HepG2 (cell line): Measurements from ENCODE around the gene LOXL3. TPM values are rescaled to one million over a fixed set of nuclear protein-coding genes. Genes with fewer than 3 reads are reported as not detected.
A peak's percentile ranks its signal among the peaks of the same experiment; 100 is the strongest.

Experiments
- ATAC-seq: fragments of 200-7000 bp; cut with Tn5 transposase; 3 replicates; pipeline ENCODE4 v1.9.1; 2020; ENCODE audit warnings: mild to moderate bottlenecking, moderate library complexity
- BruUV-seq: library from RNA; stranded (reverse); fragments of 400-500 nt; replicated peaks from 2 replicates; lab custom pipeline; 2021; lab: Mats Ljungman, UMichigan
- CTCF ChIA-PET: fragments of 300-600 bp; formaldehyde crosslinking; extraction: SDS; loops from one replicate; lab custom pipeline; 2021; ENCODE audit warnings: low total read pairs, inconsistent platforms, low intra/inter-chr PET ratio; lab: Yijun Ruan, JAX
- POLR2A ChIA-PET: fragments of 350-600 bp; sonication (Branson Sonifier 250); formaldehyde crosslinking; loops from one replicate; lab custom pipeline; 2020; ENCODE audit warnings: antibody characterized with exemption, inconsistent platforms; lab: Yijun Ruan, JAX
- DNase-seq: peaks from one replicate; pipeline ENCODE4 v3.0.0-alpha.2; 2015; ENCODE audit warnings: low spot score
- FAIRE-seq: peaks from 3 replicates; lab custom pipeline; 2011; peaks lifted over from hg19 to GRCh38; lab: Jason Lieb, UNC
- H2AFZ ChIP-seq: one replicate; pipeline ENCODE4 v1.6.1; 2011; ENCODE audit warnings: low read length, inconsistent platforms
- H3K27ac ChIP-seq: fragments of 300-600 bp; 3 replicates; pipeline ENCODE4 v1.8.0; 2011; ENCODE audit warnings: mixed run types, mild to moderate bottlenecking, mixed read lengths, low read length, inconsistent platforms; ENCODE audit not compliant: insufficient read depth; ENCODE audit errors: extremely low read length
- H3K27me3 ChIP-seq, 2 experiments: fragments of 200-600 bp in 1 of 2; 2 replicates in 1 of 2; 3 replicates in 1 of 2; pipeline versions ENCODE4 v1.6.0 to v1.8.0; 2011; ENCODE audit warnings: low read length in 2 of 2, mild to moderate bottlenecking in 2 of 2, moderate library complexity in 2 of 2, inconsistent platforms in 1 of 2; ENCODE audit not compliant: insufficient read depth in 2 of 2, control insufficient read depth in 1 of 2
- H3K36me3 ChIP-seq, 2 experiments: fragments of 200-600 bp in 1 of 2; replicated peaks in 1 of 2; 2 replicates in 1 of 2; 3 replicates in 1 of 2; pipeline versions ENCODE4 v1.5.1 to v1.8.0; 2011; ENCODE audit warnings: low read length in 2 of 2, inconsistent platforms in 1 of 2; ENCODE audit not compliant: insufficient read depth in 2 of 2, control insufficient read depth in 1 of 2
- H3K4me1 ChIP-seq: 2 replicates; pipeline ENCODE4 v1.5.1; 2012; ENCODE audit warnings: low read length, inconsistent platforms; ENCODE audit not compliant: insufficient read depth
- H3K4me2 ChIP-seq: 2 replicates; pipeline ENCODE4 v1.6.0; 2011; ENCODE audit warnings: low read depth, low read length, inconsistent platforms
- H3K4me3 ChIP-seq, 3 experiments: fragments of 200-600 bp in 1 of 3; sonication (generic), shearing (Covaris generic) in 1 of 3; replicated peaks in 1 of 3; 2 replicates each; pipeline ENCODE4 v1.5.1; 2011 to 2016; ENCODE audit warnings: low read length in 3 of 3, inconsistent platforms in 2 of 3, low read depth in 2 of 3, mild to moderate bottlenecking in 2 of 3, control low read depth in 1 of 3, mixed read lengths in 1 of 3; ENCODE audit not compliant: insufficient read depth in 1 of 3
- H3K79me2 ChIP-seq: one replicate; pipeline ENCODE4 v1.6.1; 2011; ENCODE audit warnings: low read length, inconsistent platforms; ENCODE audit not compliant: insufficient read depth
- H3K9ac ChIP-seq: 2 replicates; pipeline ENCODE4 v1.6.0; 2011; ENCODE audit warnings: mild to moderate bottlenecking, low read depth, low read length, inconsistent platforms; ENCODE audit not compliant: insufficient read depth
- H3K9me3 ChIP-seq: 2 replicates; pipeline ENCODE4 v1.5.1; 2012; ENCODE audit warnings: mild to moderate bottlenecking, low read length
- H4K20me1 ChIP-seq: 2 replicates; pipeline ENCODE4 v1.6.0; 2011; ENCODE audit warnings: inconsistent platforms, mild to moderate bottlenecking, low read length, moderate library complexity; ENCODE audit not compliant: insufficient read depth
- ARNT ChIP-seq: fragments of 450-650 bp; IDR thresholded peaks from 2 replicates; pipeline ENCODE4 v1.6.1; 2017
- CAMTA2 ChIP-seq: sonication (generic); formaldehyde crosslinking; IDR thresholded peaks from 2 replicates; pipeline ENCODE4 v1.4.0; 2020; ENCODE audit warnings: mild to moderate bottlenecking, missing genetic modification reagents, borderline replicate concordance
- HOXA9 ChIP-seq: sonication (generic); formaldehyde crosslinking; IDR thresholded peaks from 2 replicates; pipeline ENCODE4 v1.8.1; 2022; ENCODE audit warnings: missing genetic modification reagents, mild to moderate bottlenecking, moderate library complexity, borderline replicate concordance
- JARID2 ChIP-seq: sonication (generic); formaldehyde crosslinking; IDR thresholded peaks from 2 replicates; pipeline ENCODE4 v1.8.1; 2023; ENCODE audit warnings: missing genetic modification reagents, inconsistent platforms; ENCODE audit not compliant: insufficient replicate concordance
- KDM2A ChIP-seq: sonication (generic); formaldehyde crosslinking; IDR thresholded peaks from 2 replicates; pipeline ENCODE4 v1.4.0; 2020; ENCODE audit warnings: low read depth, missing genetic modification reagents, borderline replicate concordance
- MNT ChIP-seq: fragments of 450-650 bp; IDR thresholded peaks from 2 replicates; pipeline ENCODE4 v1.6.1; 2016
- NFKB2 ChIP-seq: sonication (generic); formaldehyde crosslinking; IDR thresholded peaks from 2 replicates; pipeline ENCODE4 v1.4.0; 2020; ENCODE audit warnings: missing genetic modification reagents, borderline replicate concordance
- POLR2A ChIP-seq, 2 experiments: IDR thresholded peaks; 2 replicates each; pipeline ENCODE4 v1.6.1; 2011; ENCODE audit warnings: low read depth in 2 of 2, low read length in 2 of 2, mild to moderate bottlenecking in 1 of 2, moderate library complexity in 1 of 2; ENCODE audit not compliant: insufficient read depth in 1 of 2
- TEF ChIP-seq: sonication (generic); formaldehyde crosslinking; IDR thresholded peaks from 2 replicates; pipeline ENCODE4 v1.5.0; 2020; ENCODE audit warnings: missing genetic modification reagents
- XBP1 ChIP-seq: sonication (generic); formaldehyde crosslinking; IDR thresholded peaks from 2 replicates; pipeline ENCODE4 v1.5.0; 2020; ENCODE audit warnings: missing genetic modification reagents
- YEATS4 ChIP-seq: sonication (generic); formaldehyde crosslinking; IDR thresholded peaks from 2 replicates; pipeline ENCODE4 v1.4.0; 2020; ENCODE audit warnings: missing genetic modification reagents, borderline replicate concordance
- ZKSCAN1 ChIP-seq: fragments of 150-350 bp; IDR thresholded peaks from 2 replicates; pipeline ENCODE4 v1.6.1; 2014; ENCODE audit warnings: low read length
- ZNF121 ChIP-seq: sonication (generic); formaldehyde crosslinking; IDR thresholded peaks from 2 replicates; pipeline ENCODE4 v1.5.0; 2020; ENCODE audit warnings: mild to moderate bottlenecking, missing genetic modification reagents
- ZNF350 ChIP-seq: sonication (generic); formaldehyde crosslinking; IDR thresholded peaks from 2 replicates; pipeline ENCODE4 v1.4.0; 2020; ENCODE audit warnings: mild to moderate bottlenecking, low read depth, missing genetic modification reagents, borderline replicate concordance
- ZNF446 ChIP-seq: sonication (generic); formaldehyde crosslinking; IDR thresholded peaks from 2 replicates; pipeline ENCODE4 v1.5.0; 2020; ENCODE audit warnings: mild to moderate bottlenecking, missing genetic modification reagents
- ZNF468 ChIP-seq: sonication (generic); formaldehyde crosslinking; IDR thresholded peaks from 2 replicates; pipeline ENCODE4 v1.8.0; 2022; ENCODE audit warnings: mild to moderate bottlenecking, moderate library complexity, missing genetic modification reagents
- ZNF816 ChIP-seq: sonication (generic); formaldehyde crosslinking; IDR thresholded peaks from 2 replicates; pipeline ENCODE4 v1.8.0; 2022; ENCODE audit warnings: missing genetic modification reagents, mild to moderate bottlenecking, borderline replicate concordance
- WGBS: methylation state at CpG from one replicate; pipeline ENCODE4 v1.1.6; 2017; ENCODE audit warnings: low lambda C conversion rate; 5-methylcytosine and 5-hydroxymethylcytosine counted together
- in situ Hi-C: cut with HindIII; loops from 2 replicates; pipeline ENCODE4 v1.10.0; 2017; ENCODE audit warnings: low pct_unique_long_range_greater_than_20kb; ENCODE audit not compliant: extremely low pct_ligation_motif_present
- intact Hi-C: fragments of 100-400 bp; cut with micrococcal nuclease; formaldehyde crosslinking; loops from one replicate; pipeline ENCODE4 v1.10.0; 2022; ENCODE audit not compliant: unreplicated experiment
- polyA plus RNA-seq, 8 experiments: library from polyadenylated mRNA; depleted of rRNA in 3 of 8; stranded (reverse) in 7 of 8; unstranded in 1 of 8; fragments of >200 nt; fragmentation: Illumina TruSeq in 4 of 8; extraction: Trizol in 4 of 8; gene quantifications; 2 replicates each; pipeline versions ENCODE4 v1.2.1 to v1.2.3, GENCODE V29; 2011 to 2016; ENCODE audit warnings: low read depth in 4 of 8, missing spikeins in 1 of 8, mixed read lengths in 1 of 8; ENCODE audit not compliant: insufficient read depth in 1 of 8
- total RNA-seq, 5 experiments: library from RNA; depleted of rRNA; stranded (reverse); fragments of >200 nt; fragmentation: Illumina TruSeq; extraction: Trizol; gene quantifications; 2 replicates each; pipeline ENCODE4 v1.2.3, GENCODE V29; 2016; ENCODE audit warnings: low read depth in 1 of 5

The LOXL3 gene
- total and polyA plus RNA-seq, 2 of the 13 experiments (the other 11 are each of a cell fraction or from before 2014, with no cell fraction given): 0.55 to 6.5 TPM

- 0 out of 2 replicates have a peak, but pooled peaks have one; percentile 8 for TF ChIP-seq ZNF121 (CRISPR knock-in tag)
- TF ChIP-seq ZKSCAN1: no peak
- TF ChIP-seq ARNT: no peak
- TF ChIP-seq KDM2A: 0 out of 2 replicates have a peak, but pooled peaks have one; percentile 30
- peak in 1 of 2 experiments; percentile 18; a peak in 1 of 4 replicates for TF ChIP-seq POLR2A (IDR thresholded peaks at IDR 0.05; ENCODE audit: insufficient read depth in 1 of 2, low read depth in 2 of 2, low read length in 2 of 2)
- TF ChIP-seq CAMTA2 (CRISPR knock-in tag): 0 out of 2 replicates have a peak, but pooled peaks have one; percentile 72
Observed at GRCh38 chr2:74511104-74511989, 42.4 kb downstream of the LOXL3 start (continued).

- no peaks in the 10 kb centered on the region; a peak in 4 of 5 replicates for H3K36me3 ChIP-seq
- WGBS: 88% methylated on average over 4 of the region's 4 CpGs
- peaks cover 16% of the 10 kb centered on the region for H3K79me2 ChIP-seq
- no peak overlapping the region for H2AFZ ChIP-seq
- in situ Hi-C loops: no loop called here
- no peak for FAIRE-seq
- no peak overlapping the region for H3K4me3 ChIP-seq
- no peaks in the 10 kb centered on the region; a peak in 1 of 5 replicates for H3K27me3 ChIP-seq
- no peak overlapping the region for H3K9ac ChIP-seq
- no peak overlapping the region for H3K27ac ChIP-seq
- intact Hi-C loops: no loop called here
- H3K9me3 ChIP-seq: no peaks in the 10 kb centered on the region
- H4K20me1 ChIP-seq: no peaks in the 10 kb centered on the region
- no peak overlapping the region for H3K4me2 ChIP-seq
- CTCF ChIA-PET: no interaction called here
- H3K4me1 ChIP-seq: peaks cover 71% of the 10 kb centered on the region
- POLR2A ChIA-PET: interaction anchor here (0.8 to 16.5 kb wide), 9 partner anchors 8 to 311 kb away, joined by 3 to 795 read pairs (median 5); partner anchors contain the start of genes AUP1, CCDC142, DQX1 and HTRA2
- no peak for DNase-seq
- ATAC-seq: no peak
- no peak for TF ChIP-seq NFKB2
- no peak for TF ChIP-seq TEF
- TF ChIP-seq ZNF816 (CRISPR knock-in tag): no peak
- no peak for TF ChIP-seq ZNF350 (CRISPR knock-in tag)
- no peak for TF ChIP-seq ZNF468 (CRISPR knock-in tag)
- no peak for TF ChIP-seq ZNF446 (CRISPR knock-in tag)
- TF ChIP-seq YEATS4: no peak
- no peak for TF ChIP-seq JARID2
- TF ChIP-seq HOXA9: no peak
- no peak for TF ChIP-seq XBP1
- no peak for TF ChIP-seq MNT
- BruUV-seq: no TSS peak
Observed at GRCh38 chr2:74510272-74510671, 43.5 kb downstream of the LOXL3 start.
